Measurements from ENCODE around the gene METTL25.

METTL25 gene

GRCh38 chr12:82468563-82468962 is 110.2 kb downstream of the METTL25 start:
- no peak for DNase-seq (ENCODE audit: extremely low spot score)
- no peak for TF ChIP-seq ARNT (IDR thresholded peaks at IDR 0.05)
- no peak for TF ChIP-seq NFRKB (IDR thresholded peaks at IDR 0.05)
- TF ChIP-seq SP1 (IDR thresholded peaks at IDR 0.05), result no peak
- no peak for TF ChIP-seq FOXK2 (IDR thresholded peaks at IDR 0.05)
- no peak for TF ChIP-seq CTBP1 (IDR thresholded peaks at IDR 0.05; ENCODE audit: borderline replicate concordance)
- ChIA-PET POLR2A (no interaction called here), CTCF (no interaction called here)

GRCh38 chr12:82470906-82471512 is 112.7 kb downstream of the METTL25 start:
- ChIA-PET CTCF (no interaction called here), POLR2A (no interaction called here)
- TF ChIP-seq FOXM1 (IDR thresholded peaks at IDR 0.05; ENCODE audit: borderline replicate concordance), result no peak
- no peak for TF ChIP-seq BHLHE40 (IDR thresholded peaks at IDR 0.05; ENCODE audit: borderline replicate concordance)
- TF ChIP-seq SUZ12 (IDR thresholded peaks at IDR 0.05), result no peak
- TF ChIP-seq PKNOX1 (IDR thresholded peaks at IDR 0.05), result no peak
- no peak for DNase-seq (ENCODE audit: extremely low spot score)

GRCh38 chr12:82473111-82473754 is 114.9 kb downstream of the METTL25 start:
- POLR2A ChIA-PET, result interaction anchor here (0.6 kb wide), 1 partner anchor 1274 kb away, joined by 3 read pairs; no protein-coding TSS in a partner anchor
- CTCF ChIA-PET, result no interaction called here
- TF ChIP-seq LEF1 (IDR thresholded peaks at IDR 0.05; ENCODE audit: borderline replicate concordance) (no peak), L3MBTL2 (conservative IDR thresholded peaks at IDR 0.05) (no peak), TARDBP (IDR thresholded peaks at IDR 0.05) (no peak), ZNF384 (IDR thresholded peaks at IDR 0.05) (no peak)
- no peak for DNase-seq (ENCODE audit: extremely low spot score)

- POLR2A ChIA-PET, result no interaction called here
- DNase-seq (ENCODE audit: extremely low spot score), result no peak
- CTCF ChIA-PET, result no interaction called here
- no peak for TF ChIP-seq ZNF384 (IDR thresholded peaks at IDR 0.05)
- TF ChIP-seq FOXK2 (IDR thresholded peaks at IDR 0.05), result no peak
- no peak for TF ChIP-seq FOXA1 (IDR thresholded peaks at IDR 0.05)
- no peak for TF ChIP-seq BHLHE40 (IDR thresholded peaks at IDR 0.05; ENCODE audit: borderline replicate concordance)
- no peak for TF ChIP-seq NFRKB (IDR thresholded peaks at IDR 0.05)
- no peak for TF ChIP-seq SUZ12 (IDR thresholded peaks at IDR 0.05)
- no peak for TF ChIP-seq TARDBP (IDR thresholded peaks at IDR 0.05)
- no peak for TF ChIP-seq CTBP1 (IDR thresholded peaks at IDR 0.05; ENCODE audit: borderline replicate concordance)
- TF ChIP-seq FOXM1 (IDR thresholded peaks at IDR 0.05; ENCODE audit: borderline replicate concordance), result no peak
- TF ChIP-seq SP1 (IDR thresholded peaks at IDR 0.05), result no peak
- no peak for TF ChIP-seq ARNT (IDR thresholded peaks at IDR 0.05)
- TF ChIP-seq ELF4 (IDR thresholded peaks at IDR 0.05), result no peak
- TF ChIP-seq LEF1 (IDR thresholded peaks at IDR 0.05; ENCODE audit: borderline replicate concordance), result no peak
- TF ChIP-seq L3MBTL2 (conservative IDR thresholded peaks at IDR 0.05), result no peak
- TF ChIP-seq PKNOX1 (IDR thresholded peaks at IDR 0.05), result no peak
- TF ChIP-seq HDGF (IDR thresholded peaks at IDR 0.05; ENCODE audit: borderline replicate concordance), result no peak
Measured at GRCh38 chr12:82474181-82474797, 116.0 kb downstream of the METTL25 start.

GRCh38 chr12:82474798-82475184 is 116.5 kb downstream of the METTL25 start:
- no peak for DNase-seq (ENCODE audit: extremely low spot score)
- CTCF ChIA-PET, result no interaction called here
- POLR2A ChIA-PET, result no interaction called here
- TF ChIP-seq ZNF384 (IDR thresholded peaks at IDR 0.05) (no peak), FOXK2 (IDR thresholded peaks at IDR 0.05) (no peak), HDGF (IDR thresholded peaks at IDR 0.05; ENCODE audit: borderline replicate concordance) (no peak), CTBP1 (IDR thresholded peaks at IDR 0.05; ENCODE audit: borderline replicate concordance) (no peak), SUZ12 (IDR thresholded peaks at IDR 0.05) (no peak), L3MBTL2 (conservative IDR thresholded peaks at IDR 0.05) (no peak), SP1 (IDR thresholded peaks at IDR 0.05) (no peak), ARNT (IDR thresholded peaks at IDR 0.05) (no peak), FOXA1 (IDR thresholded peaks at IDR 0.05) (no peak), FOXM1 (IDR thresholded peaks at IDR 0.05; ENCODE audit: borderline replicate concordance) (no peak), PKNOX1 (IDR thresholded peaks at IDR 0.05) (no peak), TARDBP (IDR thresholded peaks at IDR 0.05) (no peak), ELF4 (IDR thresholded peaks at IDR 0.05) (no peak)

- no peak for DNase-seq (ENCODE audit: extremely low spot score)
- POLR2A ChIA-PET, result no interaction called here
- TF ChIP-seq FOXK2 (IDR thresholded peaks at IDR 0.05) (no peak), ELF4 (IDR thresholded peaks at IDR 0.05) (no peak), HDGF (IDR thresholded peaks at IDR 0.05; ENCODE audit: borderline replicate concordance) (no peak), TARDBP (IDR thresholded peaks at IDR 0.05) (no peak), ZNF384 (IDR thresholded peaks at IDR 0.05) (no peak), BHLHE40 (IDR thresholded peaks at IDR 0.05; ENCODE audit: borderline replicate concordance) (no peak), SP1 (IDR thresholded peaks at IDR 0.05) (no peak), CTBP1 (IDR thresholded peaks at IDR 0.05; ENCODE audit: borderline replicate concordance) (no peak), L3MBTL2 (conservative IDR thresholded peaks at IDR 0.05) (no peak), LEF1 (IDR thresholded peaks at IDR 0.05; ENCODE audit: borderline replicate concordance) (no peak), PKNOX1 (IDR thresholded peaks at IDR 0.05) (no peak), SUZ12 (IDR thresholded peaks at IDR 0.05) (no peak), ARNT (IDR thresholded peaks at IDR 0.05) (no peak), FOXA1 (IDR thresholded peaks at IDR 0.05) (no peak), FOXM1 (IDR thresholded peaks at IDR 0.05; ENCODE audit: borderline replicate concordance) (no peak), NFRKB (IDR thresholded peaks at IDR 0.05) (no peak)
- CTCF ChIA-PET, result no interaction called here
Measured at GRCh38 chr12:82475211-82475610, 116.9 kb downstream of the METTL25 start.

Measured in HEK293T (cell line).